HEK293 (cell line): ENCODE measurements around the gene CXXC5.

ENCODE experiments used
- ATF2 ChIP-seq: fragments of 450-650 bp; formaldehyde crosslinking; IDR thresholded peaks from 2 replicates; pipeline ENCODE4 v1.5.1; 2016; ENCODE audit warnings: missing biosample characterization, missing genetic modification characterization, low read depth
- FEZF1 ChIP-seq: fragments of 450-650 bp; formaldehyde crosslinking; IDR thresholded peaks from 2 replicates; pipeline ENCODE4 v1.5.1; 2016; ENCODE audit warnings: missing biosample characterization, missing genetic modification characterization
- GLI2 ChIP-seq: fragments of 450-650 bp; formaldehyde crosslinking; IDR thresholded peaks from 2 replicates; pipeline ENCODE4; 2017; ENCODE audit warnings: missing biosample characterization, missing genetic modification characterization, low read depth, borderline replicate concordance
- HOXA7 ChIP-seq: sonication (generic); formaldehyde crosslinking; IDR thresholded peaks from 2 replicates; pipeline ENCODE4 v1.8.1; 2022; ENCODE audit warnings: missing genetic modification reagents, borderline replicate concordance
- KLF7 ChIP-seq: fragments of 450-650 bp; formaldehyde crosslinking; IDR thresholded peaks from 2 replicates; pipeline ENCODE4 v1.5.1; 2016; ENCODE audit warnings: missing biosample characterization, missing genetic modification characterization, borderline replicate concordance
- KLF9 ChIP-seq: fragments of 450-650 bp; formaldehyde crosslinking; IDR thresholded peaks from 2 replicates; pipeline ENCODE4 v1.5.1; 2016; ENCODE audit warnings: missing biosample characterization, missing genetic modification characterization, low read depth
- PATZ1 ChIP-seq: fragments of 450-650 bp; formaldehyde crosslinking; IDR thresholded peaks from 2 replicates; pipeline ENCODE4 v1.5.1; 2016; ENCODE audit warnings: missing biosample characterization, missing genetic modification characterization
- PRDM1 ChIP-seq: fragments of 450-650 bp; formaldehyde crosslinking; IDR thresholded peaks from 2 replicates; pipeline ENCODE4; 2016; ENCODE audit warnings: missing biosample characterization, missing genetic modification characterization
- REPIN1 ChIP-seq: fragments of 450-650 bp; formaldehyde crosslinking; IDR thresholded peaks from 2 replicates; pipeline ENCODE4 v1.5.1; 2017; ENCODE audit warnings: missing biosample characterization, missing genetic modification characterization, low read depth
- ZBTB21 ChIP-seq: fragments of 450-650 bp; formaldehyde crosslinking; IDR thresholded peaks from 2 replicates; pipeline ENCODE4 v1.5.1; 2017; ENCODE audit warnings: missing biosample characterization, missing genetic modification characterization
- ZBTB6 ChIP-seq: fragments of 450-650 bp; formaldehyde crosslinking; IDR thresholded peaks from 2 replicates; pipeline ENCODE4 v1.5.1; 2017; ENCODE audit warnings: missing biosample characterization, missing genetic modification characterization
- ZFP41 ChIP-seq: fragments of 450-650 bp; formaldehyde crosslinking; IDR thresholded peaks from 2 replicates; pipeline ENCODE4 v1.5.1; 2016; ENCODE audit warnings: missing biosample characterization, missing genetic modification characterization, borderline replicate concordance
- ZNF121 ChIP-seq: fragments of 450-650 bp; formaldehyde crosslinking; IDR thresholded peaks from 2 replicates; pipeline ENCODE4 v1.5.1; 2016; ENCODE audit warnings: missing biosample characterization, missing genetic modification characterization
- ZNF138 ChIP-seq: fragments of 450-650 bp; formaldehyde crosslinking; IDR thresholded peaks from 2 replicates; pipeline ENCODE4 v1.5.1; 2016; ENCODE audit warnings: missing biosample characterization, missing genetic modification characterization, borderline replicate concordance
- ZNF148 ChIP-seq: fragments of 450-650 bp; formaldehyde crosslinking; IDR thresholded peaks from 2 replicates; pipeline ENCODE4 v1.5.0; 2017; ENCODE audit warnings: missing biosample characterization, missing genetic modification characterization, borderline replicate concordance
- ZNF175 ChIP-seq: fragments of 450-650 bp; formaldehyde crosslinking; IDR thresholded peaks from 2 replicates; pipeline ENCODE4 v1.5.1; 2016; ENCODE audit warnings: missing biosample characterization, missing genetic modification characterization
- ZNF214 ChIP-seq: fragments of 450-650 bp; formaldehyde crosslinking; IDR thresholded peaks from 2 replicates; pipeline ENCODE4 v1.5.1; 2017; ENCODE audit warnings: missing biosample characterization, mild to moderate bottlenecking, missing genetic modification characterization, borderline replicate concordance
- ZNF292 ChIP-seq: fragments of 450-650 bp; formaldehyde crosslinking; IDR thresholded peaks from 2 replicates; pipeline ENCODE4 v1.5.1; 2016; ENCODE audit warnings: low read depth, missing biosample characterization, missing genetic modification characterization, borderline replicate concordance
- ZNF37A ChIP-seq: fragments of 450-650 bp; IDR thresholded peaks from 2 replicates; pipeline ENCODE4 v1.5.1; 2018; ENCODE audit warnings: missing biosample characterization, missing genetic modification characterization
- ZNF488 ChIP-seq: fragments of 450-650 bp; formaldehyde crosslinking; IDR thresholded peaks from 2 replicates; pipeline ENCODE4 v1.5.1; 2016; ENCODE audit warnings: missing biosample characterization, missing genetic modification characterization
- ZNF510 ChIP-seq: fragments of 450-650 bp; formaldehyde crosslinking; IDR thresholded peaks from 2 replicates; pipeline ENCODE4 v1.5.1; 2018; ENCODE audit warnings: mild to moderate bottlenecking, missing genetic modification characterization, missing biosample characterization; ENCODE audit not compliant: insufficient replicate concordance
- ZNF558 ChIP-seq: fragments of 450-650 bp; formaldehyde crosslinking; IDR thresholded peaks from 2 replicates; pipeline ENCODE4 v1.5.1; 2016; ENCODE audit warnings: missing biosample characterization, missing genetic modification characterization
- ZNF561 ChIP-seq: fragments of 450-650 bp; IDR thresholded peaks from 2 replicates; pipeline ENCODE4 v1.5.1; 2018; ENCODE audit warnings: missing biosample characterization, missing genetic modification characterization, borderline replicate concordance
- ZNF571 ChIP-seq: fragments of 450-650 bp; formaldehyde crosslinking; IDR thresholded peaks from 2 replicates; pipeline ENCODE4 v1.5.0; 2017; ENCODE audit warnings: missing biosample characterization, missing genetic modification characterization
- ZNF580 ChIP-seq: fragments of 450-650 bp; formaldehyde crosslinking; IDR thresholded peaks from 2 replicates; pipeline ENCODE4 v1.5.1; 2016; ENCODE audit warnings: missing biosample characterization, missing genetic modification characterization
- ZNF600 ChIP-seq: fragments of 450-650 bp; formaldehyde crosslinking; IDR thresholded peaks from 2 replicates; pipeline ENCODE4 v1.5.1; 2016; ENCODE audit warnings: missing biosample characterization, missing genetic modification characterization
- ZNF623 ChIP-seq: fragments of 450-650 bp; formaldehyde crosslinking; IDR thresholded peaks from 2 replicates; pipeline ENCODE4 v1.5.1; 2016; ENCODE audit warnings: missing biosample characterization, missing genetic modification characterization
- ZNF629 ChIP-seq: fragments of 450-650 bp; formaldehyde crosslinking; IDR thresholded peaks from 2 replicates; pipeline ENCODE4 v1.5.1; 2017; ENCODE audit warnings: missing biosample characterization, missing genetic modification characterization
- ZNF701 ChIP-seq: fragments of 450-650 bp; formaldehyde crosslinking; IDR thresholded peaks from 2 replicates; pipeline ENCODE4 v1.5.1; 2016; ENCODE audit warnings: missing biosample characterization, missing genetic modification characterization
- ZNF747 ChIP-seq: fragments of 450-650 bp; formaldehyde crosslinking; IDR thresholded peaks from 2 replicates; pipeline ENCODE4 v1.5.1; 2016; ENCODE audit warnings: missing biosample characterization, missing genetic modification characterization
- ZNF776 ChIP-seq: fragments of 450-650 bp; formaldehyde crosslinking; IDR thresholded peaks from 2 replicates; pipeline ENCODE4 v1.5.0; 2017; ENCODE audit warnings: missing biosample characterization, missing genetic modification characterization, borderline replicate concordance
- ZNF785 ChIP-seq: fragments of 450-650 bp; formaldehyde crosslinking; IDR thresholded peaks from 2 replicates; pipeline ENCODE4 v1.5.1; 2016; ENCODE audit warnings: missing biosample characterization, missing genetic modification characterization
- ZXDB ChIP-seq: fragments of 450-650 bp; formaldehyde crosslinking; IDR thresholded peaks from 2 replicates; pipeline ENCODE4 v1.5.1; 2016; ENCODE audit warnings: missing biosample characterization, missing genetic modification characterization

Gene CXXC5

GRCh38 chr5:139696894-139697658 lies 48.9 kb downstream of the CXXC5 start (continued):
- no peak for TF ChIP-seq ZNF292 (tag by site-specific recombination)
- TF ChIP-seq PATZ1, result peak; percentile 92
- 0 out of 2 replicates have a peak, but pooled peaks have one; percentile 40 for TF ChIP-seq ZBTB21 (tag by site-specific recombination)
- TF ChIP-seq KLF9, result peak; percentile 61; the same call in 1 of the 2 replicates
- no peak for TF ChIP-seq ATF2 (tag by site-specific recombination)
- no peak for TF ChIP-seq PRDM1 (tag by site-specific recombination)
- no peak for TF ChIP-seq GLI2 (tag by site-specific recombination)
- no peak for TF ChIP-seq REPIN1 (tag by site-specific recombination)
- no peak; the same call in 1 of the 2 replicates for TF ChIP-seq ZNF623 (tag by site-specific recombination)
- no peak for TF ChIP-seq ZNF747 (tag by site-specific recombination)
- TF ChIP-seq HOXA7 (CRISPR knock-in tag), result no peak
- TF ChIP-seq ZNF571 (tag by site-specific recombination), result no peak
- no peak for TF ChIP-seq ZNF488 (tag by site-specific recombination)
- no peak for TF ChIP-seq ZNF138 (tag by site-specific recombination)
- no peak for TF ChIP-seq FEZF1 (tag by site-specific recombination)
- TF ChIP-seq ZFP41 (tag by site-specific recombination), result no peak
- TF ChIP-seq ZNF785 (tag by site-specific recombination), result no peak
- TF ChIP-seq ZNF561 (tag by site-specific recombination), result no peak
- TF ChIP-seq ZNF214 (tag by site-specific recombination), result no peak
- no peak for TF ChIP-seq ZBTB6 (tag by site-specific recombination)
- TF ChIP-seq ZNF510 (tag by site-specific recombination), result no peak
- TF ChIP-seq ZXDB (tag by site-specific recombination), result peak; percentile 53
- peak; percentile 28; the same call in 1 of the 2 replicates for TF ChIP-seq KLF7 (tag by site-specific recombination)
- no peak for TF ChIP-seq ZNF148
- TF ChIP-seq ZNF629 (tag by site-specific recombination), result peak; percentile 52; the same call in 1 of the 2 replicates
- TF ChIP-seq ZNF37A (tag by site-specific recombination), result no peak; the same call in none of the 2 replicates
- TF ChIP-seq ZNF121 (tag by site-specific recombination), result no peak
- TF ChIP-seq ZNF580 (tag by site-specific recombination), result no peak
- peak; percentile 13 for TF ChIP-seq ZNF600 (tag by site-specific recombination)
- no peak for TF ChIP-seq ZNF175 (tag by site-specific recombination)
- TF ChIP-seq ZNF776 (tag by site-specific recombination), result no peak
- TF ChIP-seq ZNF558, result no peak
- TF ChIP-seq ZNF701 (tag by site-specific recombination), result no peak
